Mammary epithelial cell (primary cell): ENCODE data around the gene ADGRL3.

Experiments
- CTCF ChIP-seq, 2 donors: IDR thresholded peaks in 1 of 2; conservative IDR thresholded peaks in 1 of 2; 2 replicates each; pipeline ENCODE4 v1.5.1; 2011 to 2012; ENCODE audit warnings: inconsistent platforms in 2 of 2, low read length in 2 of 2, mild to moderate bottlenecking in 2 of 2, control low read depth in 1 of 2, low read depth in 1 of 2; ENCODE audit not compliant: insufficient read depth in 1 of 2; ENCODE audit errors: extremely low read depth in 1 of 2
- EZH2 ChIP-seq: IDR thresholded peaks from 2 replicates; pipeline ENCODE4 v1.6.1; 2012; ENCODE audit warnings: low read length, inconsistent platforms, borderline replicate concordance

- TF ChIP-seq CTCF (conservative IDR thresholded peaks at IDR 0.05 in 1 of 2, IDR thresholded peaks at IDR 0.05 in 1 of 2; ENCODE audit: extremely low read depth in 1 of 2, insufficient read depth in 1 of 2, low read depth in 1 of 2, low read length in 2 of 2), result no peak
- no peak for TF ChIP-seq EZH2
Observed at GRCh38 chr4:62006108-62006507, 806.0 kb downstream of the ADGRL3 start.
